Aorta (tissue), 5 donors: ENCODE measurements around the gene PROK1. TPM values are rescaled to one million over a fixed set of nuclear protein-coding genes. Genes with fewer than 3 reads are reported as not detected.
A peak's percentile ranks its signal among the peaks of the same experiment; 100 is the strongest.

Source experiments
- ATAC-seq: fragments of 200-7000 bp; cut with Tn5 transposase; one replicate; pipeline ENCODE4 v1.9.1; 2022; ENCODE audit warnings: moderate library complexity; ENCODE audit not compliant: low FRiP score
- DNase-seq, 2 donors: peaks; one replicate each; pipeline ENCODE4 v3.0.0-alpha.2; 2020
- H3K27ac ChIP-seq, 2 donors: one replicate each; pipeline ENCODE4 v1.5.1; 2013; ENCODE audit warnings: low read length in 2 of 2, mild to moderate bottlenecking in 2 of 2, moderate library complexity in 2 of 2, control low read depth in 1 of 2, inconsistent platforms in 1 of 2, low read depth in 1 of 2
- H3K27me3 ChIP-seq, 2 donors: one replicate each; pipeline ENCODE4 v1.6.1; 2013; ENCODE audit warnings: control low read depth in 1 of 2, low read length in 1 of 2, mild to moderate bottlenecking in 1 of 2, moderate library complexity in 1 of 2; ENCODE audit not compliant: insufficient read depth in 2 of 2, control insufficient read depth in 1 of 2
- H3K36me3 ChIP-seq, 2 donors: one replicate each; pipeline ENCODE4 v1.6.1; 2013; ENCODE audit warnings: control low read depth in 1 of 2, low read length in 1 of 2, mild to moderate bottlenecking in 1 of 2; ENCODE audit not compliant: insufficient read depth in 2 of 2, control insufficient read depth in 1 of 2
- H3K4me1 ChIP-seq, 2 donors: one replicate each; pipeline ENCODE4 v1.6.1; 2013; ENCODE audit warnings: low read length in 2 of 2, control low read depth in 1 of 2, mild to moderate bottlenecking in 1 of 2, moderate library complexity in 1 of 2; ENCODE audit not compliant: insufficient read depth in 2 of 2, control insufficient read depth in 1 of 2
- H3K4me3 ChIP-seq, 2 donors: one replicate each; pipeline ENCODE4 v1.5.1; 2013; ENCODE audit warnings: low read length in 2 of 2, control low read depth in 1 of 2, mild to moderate bottlenecking in 1 of 2
- H3K9me3 ChIP-seq: one replicate; pipeline ENCODE4 v1.6.1; 2013; ENCODE audit warnings: mild to moderate bottlenecking, low read length; ENCODE audit not compliant: control insufficient read depth
- WGBS, 2 donors: extraction: QIAGEN DNeasy Blood & Tissue Kit; methylation state at CpG; one replicate each; pipeline ENCODE4 v1.1.7; 2013; 5-methylcytosine and 5-hydroxymethylcytosine counted together
- intact Hi-C, 2 donors: fragments of 100-400 bp; cut with DNase I; formaldehyde crosslinking; loops; one replicate each; pipeline versions ENCODE4 v1.14.2 to v1.15.0; 2022
- polyA plus RNA-seq, 2 donors: library from polyadenylated mRNA; stranded (reverse); fragments of 200-250 nt; gene quantifications; one replicate each; pipeline ENCODE4 v1.2.3, GENCODE V29; 2013
- total RNA-seq, 2 donors: library from RNA; stranded (reverse); fragmentation: NEBNext Ultra II Directional; extraction: Animal tissue kit (Norgen Biotek cat#: 25700); gene quantifications; one replicate each; pipeline ENCODE4 v1.2.1, GENCODE V29; 2021
- donor health status: healthy with polysubstance abuse.
- donor health status: Bipolar disorder and iron deficiency.
- donor health status: DM: no; HTN: no; CAD: no.
- donor health status: DM: no; HTN: no; CAD: no.
- donor health status: DM: yes; HTN: yes; CAD: no.

The PROK1 gene
- total and polyA plus RNA-seq, 4 donors, result 0.25 to 0.27 (median 0.26) TPM; not detected in 1

GRCh38 chr1:110465814-110466380 is 14.9 kb downstream of the PROK1 start:
- Histone ChIP-seq H3K4me3 (no peak overlapping the region), H3K36me3 (no peaks in the 10 kb centered on the region), H3K4me1 (no peaks in the 10 kb centered on the region), H3K27ac (no peak overlapping the region), H3K27me3 (no peaks in the 10 kb centered on the region), H3K9me3 (no peaks in the 10 kb centered on the region)
- DNase-seq (peak in 1 of 2 donors; percentile 55), ATAC-seq (no peak)
- 86 to 87% methylated on average over 7 of the region's 7 CpGs for WGBS, 2 donors
- intact Hi-C loops, result no loop called here

- intact Hi-C loops, result no loop called here
- ATAC-seq, result no peak
- DNase-seq, result peak in 1 of 2 donors; percentile 59
- no peaks in the 10 kb centered on the region for H3K27me3 ChIP-seq
- no peak overlapping the region for H3K27ac ChIP-seq
- H3K4me1 ChIP-seq, result no peaks in the 10 kb centered on the region
- no peaks in the 10 kb centered on the region for H3K36me3 ChIP-seq
- WGBS, 2 donors, result 54 to 57% methylated on average over 8 of the region's 8 CpGs
- H3K4me3 ChIP-seq, result no peak overlapping the region
- H3K9me3 ChIP-seq, result no peaks in the 10 kb centered on the region
These were observed 15.8 kb downstream of the PROK1 start for GRCh38 chr1:110466646-110467280.

DNA sequence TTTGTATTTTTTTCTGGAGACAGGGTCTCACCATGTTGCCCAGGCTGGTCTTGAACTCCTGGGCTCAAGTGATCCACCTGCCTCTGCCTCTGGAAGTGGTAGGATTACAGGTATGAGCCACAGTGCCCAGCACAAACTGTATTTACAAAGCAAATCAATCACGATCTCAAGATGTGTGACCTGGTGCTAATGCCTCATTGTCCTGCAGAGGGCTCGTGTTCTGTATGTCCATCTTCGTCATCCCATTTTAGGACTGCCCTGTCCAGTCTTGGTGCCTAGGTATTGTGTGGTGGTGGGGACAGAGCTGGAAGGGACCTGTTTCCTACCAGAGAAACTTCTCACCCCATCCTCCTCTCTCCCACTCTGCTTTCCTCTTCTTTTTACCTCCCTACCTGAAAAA is 20.2 kb downstream of the PROK1 start:
- Histone ChIP-seq H3K27ac (no peak overlapping the region), H3K36me3 (no peaks in the 10 kb centered on the region), H3K27me3 (no peaks in the 10 kb centered on the region), H3K9me3 (no peaks in the 10 kb centered on the region), H3K4me3 (no peak overlapping the region), H3K4me1 (no peaks in the 10 kb centered on the region)
- ATAC-seq (no peak), DNase-seq (no peak)
- 67 to 78% methylated on average over 3 of the region's 3 CpGs for WGBS, 2 donors
- intact Hi-C loops, result no loop called here

- WGBS, 2 donors, result 75 to 77% methylated on average over 10 of the region's 10 CpGs
- ATAC-seq, result no peak
- intact Hi-C loops, result no loop called here
These were observed 21.6 kb downstream of the PROK1 start for GRCh38 chr1:110472546-110472945.

DNA sequence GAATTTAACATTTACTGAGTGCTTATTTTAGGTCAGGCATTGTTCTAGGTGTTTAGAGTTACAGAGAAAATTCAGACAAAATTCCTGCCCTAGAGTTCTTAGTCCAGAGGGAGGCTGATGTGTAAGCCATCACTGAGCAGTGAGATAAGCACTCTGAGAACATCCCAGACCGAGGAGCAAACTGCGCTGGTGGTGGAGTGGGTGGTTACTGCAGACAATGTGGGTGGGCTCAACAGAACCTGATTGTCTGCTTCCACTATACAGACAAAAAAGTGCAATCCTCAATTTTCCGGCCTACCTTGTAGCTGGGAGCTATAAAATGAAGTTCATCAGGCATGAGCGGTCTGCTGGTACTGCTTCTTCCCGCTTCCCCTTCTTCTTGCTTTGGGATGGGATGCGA is 23.5 kb downstream of the PROK1 start:
- DNase-seq (peak in 1 of 2 donors; percentile 15), ATAC-seq (no peak)
- H3K36me3 ChIP-seq, result no peaks in the 10 kb centered on the region
- H3K9me3 ChIP-seq, result no peaks in the 10 kb centered on the region
- intact Hi-C loops, result no loop called here
- no peaks in the 10 kb centered on the region for H3K27me3 ChIP-seq
- H3K4me3 ChIP-seq, result no peak overlapping the region
- H3K4me1 ChIP-seq, result no peaks in the 10 kb centered on the region
- 97 to 98% methylated on average over 6 of the region's 6 CpGs for WGBS, 2 donors
- H3K27ac ChIP-seq, result no peak overlapping the region

More at GRCh38 chr1:110472546-110472945, 21.6 kb downstream of the PROK1 start:
- no peaks in the 10 kb centered on the region for H3K36me3 ChIP-seq
- H3K4me1 ChIP-seq, result no peaks in the 10 kb centered on the region
- H3K27me3 ChIP-seq, result no peaks in the 10 kb centered on the region
- DNase-seq, result peak in 1 of 2 donors; percentile 69
- H3K27ac ChIP-seq, result no peak overlapping the region
- no peaks in the 10 kb centered on the region for H3K9me3 ChIP-seq
- H3K4me3 ChIP-seq, result no peak overlapping the region

DNA sequence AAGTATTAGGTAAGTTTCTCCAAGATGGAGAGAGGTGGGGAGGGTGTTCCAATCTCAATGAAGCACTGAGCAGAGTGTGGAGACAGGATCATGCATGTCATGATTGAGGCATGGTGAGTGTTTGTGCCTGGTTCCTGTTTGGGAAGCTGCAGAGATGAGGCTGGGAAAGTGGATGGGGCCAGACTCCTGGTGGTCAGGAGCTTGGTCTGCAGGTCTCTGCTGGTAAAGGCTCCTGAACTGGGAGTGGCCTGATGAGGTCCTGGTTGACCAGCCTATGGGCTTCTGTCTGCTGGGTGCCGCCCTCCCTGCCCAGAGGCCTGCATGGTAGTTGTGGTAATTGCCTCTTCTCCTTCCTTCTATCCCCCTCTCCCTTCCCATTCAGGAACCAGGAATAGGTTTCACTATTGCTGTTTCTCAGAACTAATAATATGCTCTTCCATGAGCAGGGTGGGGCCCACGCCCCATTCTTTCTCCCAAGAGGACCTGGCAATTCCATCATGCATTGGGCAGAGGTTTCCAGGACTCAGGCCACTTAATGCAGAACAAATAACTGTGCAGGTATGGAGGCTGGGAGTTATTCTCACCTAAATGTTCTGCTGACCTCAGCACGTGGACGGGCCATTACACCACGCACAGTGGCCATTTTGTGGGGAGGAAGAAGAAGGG is 24.5 kb downstream of the PROK1 start:
- no peak overlapping the region for H3K27ac ChIP-seq
- ATAC-seq (no peak), DNase-seq (peak; percentile 20 to 43)
- no peaks in the 10 kb centered on the region for H3K36me3 ChIP-seq
- H3K9me3 ChIP-seq, result no peaks in the 10 kb centered on the region
- intact Hi-C loops, result no loop called here
- no peaks in the 10 kb centered on the region for H3K27me3 ChIP-seq
- H3K4me3 ChIP-seq, result no peak overlapping the region
- H3K4me1 ChIP-seq, result no peaks in the 10 kb centered on the region
- 94% methylated on average over 5 of the region's 5 CpGs for WGBS, 2 donors

- DNase-seq (peak; percentile 30 to 33), ATAC-seq (no peak)
- 63 to 69% methylated on average over 10 of the region's 10 CpGs for WGBS, 2 donors
- intact Hi-C loops, result no loop called here
- no peaks in the 10 kb centered on the region for H3K4me1 ChIP-seq
- no peaks in the 10 kb centered on the region for H3K27me3 ChIP-seq
- H3K9me3 ChIP-seq, result no peaks in the 10 kb centered on the region
- H3K4me3 ChIP-seq, result no peak overlapping the region
- H3K27ac ChIP-seq, result no peak overlapping the region
- H3K36me3 ChIP-seq, result no peaks in the 10 kb centered on the region
These were observed 25.2 kb downstream of the PROK1 start for GRCh38 chr1:110476028-110476765.

DNA sequence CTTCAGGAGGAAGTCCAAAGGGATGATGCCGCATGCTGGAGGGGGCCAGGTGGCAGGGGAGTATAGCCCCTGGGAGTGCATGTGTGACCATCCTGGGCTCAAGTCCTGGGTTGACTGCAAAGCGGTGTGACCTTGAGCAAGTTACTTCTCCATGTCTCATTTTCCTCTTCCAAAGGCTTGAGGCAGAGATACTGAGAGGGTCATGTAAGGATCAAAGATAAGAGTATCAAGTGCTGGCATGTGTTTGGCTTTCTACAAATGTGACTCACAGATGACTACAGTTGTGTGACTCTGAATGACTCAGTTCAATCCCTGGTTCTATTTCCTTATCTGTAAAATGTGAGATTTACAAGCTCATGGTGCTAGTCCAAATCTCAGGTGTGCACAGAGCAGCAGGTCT is 26.1 kb downstream of the PROK1 start:
- WGBS, 2 donors, result 85% methylated on average over 2 of the region's 2 CpGs
- no peak overlapping the region for H3K4me3 ChIP-seq
- no peaks in the 10 kb centered on the region for H3K9me3 ChIP-seq
- H3K27me3 ChIP-seq, result no peaks in the 10 kb centered on the region
- DNase-seq (peak in 1 of 2 donors; percentile 57), ATAC-seq (no peak)
- no peaks in the 10 kb centered on the region for H3K36me3 ChIP-seq
- intact Hi-C loops, result no loop called here
- no peak overlapping the region for H3K27ac ChIP-seq
- H3K4me1 ChIP-seq, result no peaks in the 10 kb centered on the region
